Measurements from ENCODE around the gene GALNT14. TPM values are rescaled to one million over a fixed set of nuclear protein-coding genes. Genes with fewer than 3 reads are reported as not detected.

The GALNT14 gene
- total RNA-seq, 4 donors from 2014 or later = 3.2 to 6.6 (median 4.7) TPM

GRCh38 chr2:30958918-30959265 is 179.3 kb downstream of the GALNT14 start:
- Histone ChIP-seq H3K4me3 (no peak overlapping the region), H3K27me3 (peaks cover 7% of the 10 kb centered on the region), H3K36me3 (no peaks in the 10 kb centered on the region), H3K27ac (no peak overlapping the region), H3K4me1 (no peaks in the 10 kb centered on the region), H3K9me3 (no peaks in the 10 kb centered on the region)
- no peak for TF ChIP-seq POLR2A (IDR thresholded peaks at IDR 0.05)
- TF ChIP-seq POLR2AphosphoS5 (IDR thresholded peaks at IDR 0.05) = no peak
- no peak for TF ChIP-seq EP300 (IDR thresholded peaks at IDR 0.05)
- TF ChIP-seq, protein P1, sequence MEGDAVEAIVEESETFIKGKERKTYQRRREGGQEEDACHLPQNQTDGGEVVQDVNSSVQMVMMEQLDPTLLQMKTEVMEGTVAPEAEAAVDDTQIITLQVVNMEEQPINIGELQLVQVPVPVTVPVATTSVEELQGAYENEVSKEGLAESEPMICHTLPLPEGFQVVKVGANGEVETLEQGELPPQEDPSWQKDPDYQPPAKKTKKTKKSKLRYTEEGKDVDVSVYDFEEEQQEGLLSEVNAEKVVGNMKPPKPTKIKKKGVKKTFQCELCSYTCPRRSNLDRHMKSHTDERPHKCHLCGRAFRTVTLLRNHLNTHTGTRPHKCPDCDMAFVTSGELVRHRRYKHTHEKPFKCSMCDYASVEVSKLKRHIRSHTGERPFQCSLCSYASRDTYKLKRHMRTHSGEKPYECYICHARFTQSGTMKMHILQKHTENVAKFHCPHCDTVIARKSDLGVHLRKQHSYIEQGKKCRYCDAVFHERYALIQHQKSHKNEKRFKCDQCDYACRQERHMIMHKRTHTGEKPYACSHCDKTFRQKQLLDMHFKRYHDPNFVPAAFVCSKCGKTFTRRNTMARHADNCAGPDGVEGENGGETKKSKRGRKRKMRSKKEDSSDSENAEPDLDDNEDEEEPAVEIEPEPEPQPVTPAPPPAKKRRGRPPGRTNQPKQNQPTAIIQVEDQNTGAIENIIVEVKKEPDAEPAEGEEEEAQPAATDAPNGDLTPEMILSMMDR (IDR thresholded peaks at IDR 0.05) = no peak
- DNase-seq (ENCODE audit: low spot score in 2 of 2) = no peak
- 52% methylated on average over 4 of the region's 4 CpGs for WGBS

- no peak for DNase-seq (ENCODE audit: low spot score in 2 of 2)
- WGBS = 81% methylated on average over 15 of the region's 15 CpGs
- Histone ChIP-seq H3K36me3 (no peaks in the 10 kb centered on the region), H3K4me1 (no peaks in the 10 kb centered on the region), H3K27ac (no peak overlapping the region), H3K4me3 (no peak overlapping the region), H3K9me3 (no peaks in the 10 kb centered on the region), H3K27me3 (peaks cover 7% of the 10 kb centered on the region)
- TF ChIP-seq POLR2AphosphoS5 (IDR thresholded peaks at IDR 0.05) (no peak), EP300 (IDR thresholded peaks at IDR 0.05) (no peak), POLR2A (IDR thresholded peaks at IDR 0.05) (no peak)
- TF ChIP-seq, protein P1 (IDR thresholded peaks at IDR 0.05) = no peak
Measured at GRCh38 chr2:30958193-30958917, 179.9 kb downstream of the GALNT14 start.

DNA sequence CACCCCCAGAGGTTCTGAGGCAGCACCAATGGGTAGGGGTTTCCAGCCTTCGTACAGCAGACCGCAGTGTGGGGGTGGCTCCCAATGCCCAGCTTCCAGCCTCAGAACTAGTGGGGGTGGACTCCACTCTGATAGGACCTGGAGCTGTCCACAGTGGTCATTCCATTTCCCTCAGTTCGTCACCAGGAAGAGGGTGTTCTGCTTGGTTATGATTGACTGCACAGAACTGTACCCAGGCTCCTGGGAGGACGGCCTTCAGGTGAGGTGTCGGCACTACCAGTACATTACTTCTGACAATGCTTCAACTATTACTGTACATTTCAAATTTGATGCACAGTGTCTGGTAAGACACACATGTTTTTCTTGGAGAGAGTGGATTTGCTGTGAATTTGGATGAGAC is 180.6 kb downstream of the GALNT14 start:
- Histone ChIP-seq H3K36me3 (no peaks in the 10 kb centered on the region), H3K4me3 (no peak overlapping the region), H3K4me1 (no peaks in the 10 kb centered on the region), H3K27ac (no peak overlapping the region), H3K27me3 (peaks cover 7% of the 10 kb centered on the region), H3K9me3 (no peaks in the 10 kb centered on the region)
- TF ChIP-seq EP300 (IDR thresholded peaks at IDR 0.05) (no peak), POLR2AphosphoS5 (IDR thresholded peaks at IDR 0.05) (no peak), POLR2A (IDR thresholded peaks at IDR 0.05) (no peak)
- TF ChIP-seq, protein P1 (IDR thresholded peaks at IDR 0.05) = no peak
- DNase-seq (ENCODE audit: low spot score in 2 of 2) = no peak
- 89% methylated on average over 3 of the region's 5 CpGs for WGBS

- no peak for DNase-seq (ENCODE audit: low spot score in 2 of 2)
- no peaks in the 10 kb centered on the region for H3K9me3 ChIP-seq
- no peaks in the 10 kb centered on the region for H3K36me3 ChIP-seq
- H3K27me3 ChIP-seq = peaks cover 7% of the 10 kb centered on the region
- H3K4me1 ChIP-seq = no peaks in the 10 kb centered on the region
- TF ChIP-seq, protein P1 (IDR thresholded peaks at IDR 0.05) = no peak
- TF ChIP-seq POLR2A (IDR thresholded peaks at IDR 0.05) = no peak
- no peak for TF ChIP-seq POLR2AphosphoS5 (IDR thresholded peaks at IDR 0.05)
- TF ChIP-seq EP300 (IDR thresholded peaks at IDR 0.05) = no peak
- H3K4me3 ChIP-seq = no peak overlapping the region
- H3K27ac ChIP-seq = no peak overlapping the region
Measured at GRCh38 chr2:30956995-30957394, 181.2 kb downstream of the GALNT14 start.

DNA sequence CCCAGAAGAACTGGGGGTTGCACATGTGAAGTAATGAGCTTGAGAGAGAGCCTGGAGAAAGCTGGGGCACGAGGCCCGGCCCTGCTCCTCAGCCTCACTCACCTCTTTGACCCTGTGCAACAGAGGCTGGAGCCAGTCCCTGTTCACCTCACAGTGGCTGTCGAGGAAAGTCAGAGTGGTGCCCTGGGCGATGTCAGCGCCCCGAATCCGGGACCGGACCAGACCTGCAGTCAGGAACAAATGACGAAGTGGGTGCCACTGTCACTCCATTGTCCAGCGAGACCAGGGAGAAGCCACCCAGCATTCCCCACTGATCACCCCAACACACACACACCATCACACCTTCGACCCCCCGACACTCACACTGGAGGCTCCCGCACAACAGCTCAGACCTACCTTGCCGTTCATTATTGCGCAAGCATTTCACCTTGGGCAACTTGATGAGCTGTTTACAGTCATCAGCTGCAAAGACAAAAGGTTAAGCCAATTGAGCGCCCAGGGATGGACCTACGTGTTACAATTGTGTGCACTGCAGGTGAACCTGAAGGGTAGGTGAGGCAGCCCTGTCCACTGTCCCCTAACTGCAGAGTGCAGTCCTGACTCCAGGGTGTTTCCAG is 182.6 kb downstream of the GALNT14 start:
- no peaks in the 10 kb centered on the region for H3K36me3 ChIP-seq
- H3K9me3 ChIP-seq = no peaks in the 10 kb centered on the region
- WGBS = 94% methylated on average over 11 of the region's 17 CpGs
- peaks cover 3% of the 10 kb centered on the region for H3K27me3 ChIP-seq
- H3K4me1 ChIP-seq = no peaks in the 10 kb centered on the region
- no peak overlapping the region for H3K4me3 ChIP-seq
- TF ChIP-seq, protein P1 (IDR thresholded peaks at IDR 0.05) = no peak
- TF ChIP-seq EP300 (IDR thresholded peaks at IDR 0.05) = no peak
- TF ChIP-seq POLR2A (IDR thresholded peaks at IDR 0.05) = no peak
- TF ChIP-seq POLR2AphosphoS5 (IDR thresholded peaks at IDR 0.05) = no peak
- DNase-seq (ENCODE audit: low spot score in 2 of 2) = no peak
- H3K27ac ChIP-seq = no peak overlapping the region

All from suprapubic skin (tissue), 4 donors.